ENCODE data around the gene RTN4R.

GRCh38 chr22:20207277-20208025, 60.7 kb downstream of the RTN4R start:
- TF ChIP-seq CTCF (conservative IDR thresholded peaks at IDR 0.05; ENCODE audit: low read depth, low read length) = no peak
- TF ChIP-seq POLR2A (IDR thresholded peaks at IDR 0.05; ENCODE audit: low read depth, low read length) = no peak
- TF ChIP-seq USF2 (IDR thresholded peaks at IDR 0.05; ENCODE audit: low read depth, low read length) = no peak
- no peak for TF ChIP-seq MXI1 (IDR thresholded peaks at IDR 0.05; ENCODE audit: borderline replicate concordance, low read depth, low read length)
- TF ChIP-seq RAD21 (IDR thresholded peaks at IDR 0.05; ENCODE audit: low read length) = no peak
- no peak for TF ChIP-seq NFE2L2 (IDR thresholded peaks at IDR 0.05; ENCODE audit: low read depth, low read length)
- no peak for TF ChIP-seq CEBPB (IDR thresholded peaks at IDR 0.05; ENCODE audit: low read depth, low read length)
- TF ChIP-seq RCOR1 (IDR thresholded peaks at IDR 0.05; ENCODE audit: insufficient replicate concordance, low read length) = no peak
- no peak for TF ChIP-seq ELK1 (IDR thresholded peaks at IDR 0.05; ENCODE audit: borderline replicate concordance, low read depth, low read length)
- TF ChIP-seq CHD1 (IDR thresholded peaks at IDR 0.05; ENCODE audit: low read depth, low read length) = no peak

All from IMR-90 (cell line).